GM23248 (cell line): Measurements from ENCODE around the gene PPP1R1C. TPM values are rescaled to one million over a fixed set of nuclear protein-coding genes. Genes with fewer than 3 reads are reported as not detected.
A peak's percentile ranks its signal among the peaks of the same experiment; 100 is the strongest.
"Not testable (repeated sequence)": the region's sequence is repeated elsewhere in the genome, so short reads cannot be mapped to it uniquely, and the experiment has no call there.

Source experiments
- DNase-seq: peaks from one replicate; pipeline ENCODE4 v3.0.0-alpha.2; 2015
- H2AFZ ChIP-seq: fragments of 200-600 bp; sonication (generic); 2 replicates; pipeline ENCODE4 v1.6.1; 2016; ENCODE audit warnings: antibody characterized with exemption
- H3F3A ChIP-seq: fragments of 200-600 bp; sonication (generic); 2 replicates; pipeline ENCODE4 v1.6.1; 2016; ENCODE audit warnings: mild to moderate bottlenecking, antibody characterized with exemption, mixed run types; ENCODE audit not compliant: insufficient read depth
- H3K27ac ChIP-seq: fragments of 200-600 bp; sonication (generic); 2 replicates; pipeline ENCODE4 v1.5.1; 2016; ENCODE audit warnings: mild to moderate bottlenecking
- H3K27me3 ChIP-seq: fragments of 200-600 bp; sonication (generic); replicated peaks from 2 replicates; pipeline ENCODE4 v1.6.1; 2016; ENCODE audit warnings: mild to moderate bottlenecking; ENCODE audit not compliant: insufficient read depth
- H3K36me3 ChIP-seq: fragments of 200-600 bp; sonication (generic); 2 replicates; pipeline ENCODE4 v1.6.1; 2016; ENCODE audit warnings: low read depth, mild to moderate bottlenecking
- H3K4me1 ChIP-seq: fragments of 200-600 bp; sonication (generic); 2 replicates; pipeline ENCODE4 v1.6.1; 2016; ENCODE audit warnings: mild to moderate bottlenecking; ENCODE audit not compliant: insufficient read depth
- H3K4me2 ChIP-seq: fragments of 200-600 bp; sonication (generic); one replicate; pipeline ENCODE4 v1.6.1; 2016; ENCODE audit warnings: mild to moderate bottlenecking; ENCODE audit not compliant: unreplicated experiment
- H3K4me3 ChIP-seq: fragments of 200-600 bp; sonication (generic); 2 replicates; pipeline ENCODE4 v1.5.1; 2016; ENCODE audit warnings: mild to moderate bottlenecking
- H3K79me2 ChIP-seq: fragments of 200-600 bp; sonication (generic); 2 replicates; pipeline ENCODE4 v1.6.1; 2016; ENCODE audit warnings: mild to moderate bottlenecking; ENCODE audit not compliant: insufficient read depth
- H3K9ac ChIP-seq: fragments of 200-600 bp; sonication (generic); 2 replicates; pipeline ENCODE4 v1.6.1; 2016; ENCODE audit warnings: mild to moderate bottlenecking
- H3K9me2 ChIP-seq: fragments of 200-600 bp; sonication (generic); 2 replicates; pipeline ENCODE4 v1.6.1; 2016; ENCODE audit warnings: mixed run types, mild to moderate bottlenecking, moderate library complexity; ENCODE audit not compliant: insufficient read depth
- H3K9me3 ChIP-seq: fragments of 200-600 bp; sonication (generic); one replicate; pipeline ENCODE4 v1.6.1; 2017; ENCODE audit warnings: low read depth
- H4K20me1 ChIP-seq: fragments of 200-600 bp; sonication (generic); 2 replicates; pipeline ENCODE4 v1.6.0; 2016; ENCODE audit not compliant: insufficient read depth
- EZH2 ChIP-seq: fragments of 200-600 bp; sonication (generic); IDR thresholded peaks from 2 replicates; pipeline ENCODE4 v1.6.1; 2018; ENCODE audit warnings: antibody characterized with exemption, mild to moderate bottlenecking; ENCODE audit not compliant: insufficient read depth, poor library complexity, severe bottlenecking
- EZH2phosphoT487 ChIP-seq: fragments of 200-600 bp; sonication (generic); IDR thresholded peaks from 2 replicates; pipeline ENCODE4 v1.6.1; 2018; ENCODE audit warnings: antibody characterized with exemption, moderate library complexity, mild to moderate bottlenecking, low read depth; ENCODE audit not compliant: insufficient read depth
- WGBS, 2 experiments: methylation state at CpG; one replicate each; pipeline ENCODE4 v1.1.6; 2015 to 2017; ENCODE audit warnings: low lambda C conversion rate in 2 of 2, low coverage in 1 of 2; ENCODE audit errors: missing lambda C conversion rate in 2 of 2; 5-methylcytosine and 5-hydroxymethylcytosine counted together
- in situ Hi-C: fragments of 300-500 bp; cut with MboI; formaldehyde crosslinking; loops from 2 replicates; pipeline ENCODE4 v1.15.0; 2020
- polyA plus RNA-seq: library from polyadenylated mRNA; unstranded; fragments of >200 nt; fragmentation: Nextera tagmentation; extraction: Ambion mirVana; gene quantifications from 2 replicates; pipeline ENCODE4 v1.2.1, GENCODE V29; 2016
- total RNA-seq: library from RNA; depleted of rRNA; stranded (reverse); fragments of >200 nt; shearing (Covaris generic); gene quantifications from 2 replicates; pipeline ENCODE4 v1.2.3, GENCODE V29; 2014

PPP1R1C gene
- total and polyA plus RNA-seq, 2 experiments from 2014 or later = not detected

- Histone ChIP-seq H3K9me2 (no peaks in the 10 kb centered on the region), H3K4me3 (no peak overlapping the region), H3K9me3 (no peaks in the 10 kb centered on the region), H4K20me1 (no peaks in the 10 kb centered on the region), H3F3A (peaks cover 23% of the 10 kb centered on the region; the same call in 1 of the 2 replicates), H3K4me1 (peaks cover 38% of the 10 kb centered on the region), H3K4me2 (no peak overlapping the region), H2AFZ (no peak overlapping the region), H3K27ac (no peak overlapping the region), H3K79me2 (no peaks in the 10 kb centered on the region), H3K9ac (no peak overlapping the region), H3K27me3 (no peaks in the 10 kb centered on the region), H3K36me3 (no peaks in the 10 kb centered on the region)
- no peak for TF ChIP-seq EZH2
- WGBS, 2 experiments = 100% methylated on average over 1 of the region's 1 CpG
- no peak for DNase-seq
- in situ Hi-C loops = no loop called here
Observed at GRCh38 chr2:181952404-181953226, 33.0 kb upstream of the PPP1R1C start.

- DNase-seq = peak; percentile 51
- peaks cover 18% of the 10 kb centered on the region; the same call in 1 of the 2 replicates for H3F3A ChIP-seq
- H3K9ac ChIP-seq = no peak overlapping the region
- no peaks in the 10 kb centered on the region for H4K20me1 ChIP-seq
- no peaks in the 10 kb centered on the region for H3K36me3 ChIP-seq
- peak overlapping the region; percentile 73 for H2AFZ ChIP-seq
- TF ChIP-seq EZH2 (no peak), EZH2phosphoT487 (no peak)
- no peaks in the 10 kb centered on the region for H3K27me3 ChIP-seq
- no peaks in the 10 kb centered on the region for H3K9me3 ChIP-seq
- in situ Hi-C loops = no loop called here
- no peak overlapping the region for H3K27ac ChIP-seq
- peaks cover 25% of the 10 kb centered on the region for H3K4me1 ChIP-seq
- no peaks in the 10 kb centered on the region for H3K79me2 ChIP-seq
- H3K9me2 ChIP-seq = no peaks in the 10 kb centered on the region
- H3K4me2 ChIP-seq = peak overlapping the region; percentile 63
- peak overlapping the region; percentile 65 for H3K4me3 ChIP-seq
- WGBS, 2 experiments = 2 to 5% methylated on average over 12 to 19 of the region's 19 CpGs
Observed at GRCh38 chr2:181953881-181954537, 31.6 kb upstream of the PPP1R1C start.

- DNase-seq = peak; percentile 24
- Histone ChIP-seq H2AFZ (peak overlapping the region; percentile 73), H3K4me3 (peak overlapping the region; percentile 65), H3K4me1 (peaks cover 20% of the 10 kb centered on the region), H3K9ac (no peak overlapping the region), H3K36me3 (no peaks in the 10 kb centered on the region), H3K79me2 (no peaks in the 10 kb centered on the region), H3K9me2 (no peaks in the 10 kb centered on the region), H3K27ac (no peak overlapping the region), H3K9me3 (no peaks in the 10 kb centered on the region), H3K27me3 (no peaks in the 10 kb centered on the region), H3K4me2 (peak overlapping the region; percentile 63), H4K20me1 (no peaks in the 10 kb centered on the region), H3F3A (peaks cover 16% of the 10 kb centered on the region; the same call in 1 of the 2 replicates)
- in situ Hi-C loops = no loop called here
- 3 to 5% methylated on average over 4 of the region's 4 CpGs for WGBS, 2 experiments
- TF ChIP-seq EZH2phosphoT487 = no peak
Observed at GRCh38 chr2:181954538-181954883, 31.1 kb upstream of the PPP1R1C start.

- WGBS, 2 experiments = 0 to 6% methylated on average over 1 of the region's 1 CpG
- peak overlapping the region; percentile 63 for H3K4me2 ChIP-seq
- in situ Hi-C loops = no loop called here
- no peaks in the 10 kb centered on the region for H3K79me2 ChIP-seq
- H3K4me3 ChIP-seq = no peak overlapping the region; the same call in 1 of the 2 replicates
- DNase-seq = peak; percentile 40
- peaks cover 16% of the 10 kb centered on the region; the same call in 1 of the 2 replicates for H3F3A ChIP-seq
- TF ChIP-seq EZH2 = no peak
- TF ChIP-seq EZH2phosphoT487 = no peak
- H4K20me1 ChIP-seq = no peaks in the 10 kb centered on the region
- peaks cover 20% of the 10 kb centered on the region for H3K4me1 ChIP-seq
- H3K27me3 ChIP-seq = no peaks in the 10 kb centered on the region
- H2AFZ ChIP-seq = peak overlapping the region; percentile 73
- H3K36me3 ChIP-seq = no peaks in the 10 kb centered on the region
- no peaks in the 10 kb centered on the region for H3K9me3 ChIP-seq
- H3K27ac ChIP-seq = no peak overlapping the region
- no peak overlapping the region for H3K9ac ChIP-seq
- no peaks in the 10 kb centered on the region for H3K9me2 ChIP-seq
Observed at GRCh38 chr2:181955010-181955409, 30.6 kb upstream of the PPP1R1C start.

- H3K79me2 ChIP-seq, H3K4me3 ChIP-seq, H3K9me2 ChIP-seq, H4K20me1 ChIP-seq, H3K27ac ChIP-seq, in situ Hi-C loops, H3K36me3 ChIP-seq, H3K4me2 ChIP-seq, H3K27me3 ChIP-seq, DNase-seq, H3K9me3 ChIP-seq, H2AFZ ChIP-seq, H3K9ac ChIP-seq: not testable (repeated sequence)
- 82 to 86% methylated on average over 3 of the region's 3 CpGs for WGBS, 2 experiments
- Histone ChIP-seq H3K4me1 (peaks cover 20% of the 10 kb centered on the region), H3F3A (peaks cover 16% of the 10 kb centered on the region; the same call in 1 of the 2 replicates)
Observed at GRCh38 chr2:181955866-181956265, 29.8 kb upstream of the PPP1R1C start.
